PC-9 (cell line): Measurements from ENCODE around the gene EXO1. TPM values are rescaled to one million over a fixed set of nuclear protein-coding genes. Genes with fewer than 3 reads are reported as not detected.
A peak's percentile ranks its signal among the peaks of the same experiment; 100 is the strongest.

Experiments used
- BruUV-seq: library from RNA; stranded (reverse); fragments of 400-500 nt; replicated peaks from 2 replicates; lab custom pipeline; 2021; lab: Mats Ljungman, UMichigan
- CTCF ChIA-PET: fragments of 300-600 bp; sonication (Branson Sonifier 250); formaldehyde crosslinking; loops from one replicate; lab custom pipeline; 2022; ENCODE audit warnings: antibody characterized with exemption; lab: Charles Lee
- POLR2A ChIA-PET: fragments of 300-600 bp; sonication (Branson Sonifier 250); formaldehyde crosslinking; loops from one replicate; lab custom pipeline; 2022; ENCODE audit warnings: antibody characterized with exemption; ENCODE audit not compliant: unreplicated experiment; lab: Charles Lee
- DNase-seq, 2 experiments: peaks; one replicate each; pipeline versions ENCODE4 v3.0.0 to v3.0.0-alpha.2; 2015 to 2022; ENCODE audit warnings: mixed read lengths in 1 of 2
- H2AFZ ChIP-seq: fragments of 200-600 bp; sonication (generic); 2 replicates; pipeline ENCODE4 v1.8.1; 2017; ENCODE audit warnings: antibody characterized with exemption
- H3F3A ChIP-seq: fragments of 200-600 bp; sonication (generic); 2 replicates; pipeline ENCODE4 v1.8.1; 2017; ENCODE audit warnings: antibody characterized with exemption, mild to moderate bottlenecking, low read depth; ENCODE audit not compliant: insufficient read depth
- H3K27ac ChIP-seq: fragments of 200-600 bp; sonication (generic); 2 replicates; pipeline ENCODE4 v1.6.1; 2016; ENCODE audit warnings: mixed run types
- H3K27me3 ChIP-seq: fragments of 200-600 bp; sonication (generic); 2 replicates; pipeline ENCODE4 v1.6.1; 2016; ENCODE audit warnings: low read depth, mixed run types; ENCODE audit not compliant: insufficient read depth
- H3K36me3 ChIP-seq: fragments of 200-600 bp; sonication (generic); 2 replicates; pipeline ENCODE4 v1.6.1; 2016; ENCODE audit warnings: low read depth, mixed run types
- H3K4me1 ChIP-seq: fragments of 200-600 bp; sonication (generic); replicated peaks from 2 replicates; pipeline ENCODE4 v1.6.1; 2016; ENCODE audit warnings: mixed run types; ENCODE audit not compliant: insufficient read depth
- H3K4me2 ChIP-seq: fragments of 200-600 bp; sonication (generic); 2 replicates; pipeline ENCODE4 v1.6.1; 2017; ENCODE audit warnings: mixed run types
- H3K4me3 ChIP-seq: fragments of 200-600 bp; sonication (generic); 2 replicates; pipeline ENCODE4 v1.6.1; 2016; ENCODE audit warnings: mixed run types
- H3K79me2 ChIP-seq: fragments of 200-600 bp; sonication (generic); 2 replicates; pipeline ENCODE4 v1.6.1; 2017; ENCODE audit warnings: low read depth, mixed run types
- H3K9me2 ChIP-seq: fragments of 200-600 bp; sonication (generic); 2 replicates; pipeline ENCODE4 v1.8.1; 2017; ENCODE audit warnings: mild to moderate bottlenecking; ENCODE audit not compliant: insufficient read depth
- H3K9me3 ChIP-seq: fragments of 200-600 bp; sonication (generic); 2 replicates; pipeline ENCODE4 v1.8.1; 2016; ENCODE audit warnings: low read depth; ENCODE audit not compliant: insufficient read depth
- H4K20me1 ChIP-seq: fragments of 200-600 bp; sonication (generic); 2 replicates; pipeline ENCODE4 v1.8.1; 2017; ENCODE audit not compliant: insufficient read depth
- CTCF ChIP-seq: fragments of 200-600 bp; sonication (generic); conservative IDR thresholded peaks from 2 replicates; pipeline ENCODE4 v1.6.1; 2017; ENCODE audit warnings: mixed run types, antibody characterized with exemption, mild to moderate bottlenecking, moderate library complexity
- EZH2 ChIP-seq: fragments of 200-600 bp; sonication (generic); IDR thresholded peaks from 2 replicates; pipeline ENCODE4 v1.8.0; 2017; ENCODE audit warnings: antibody characterized with exemption, low read depth
- intact Hi-C: fragments of 100-400 bp; cut with micrococcal nuclease; formaldehyde crosslinking; loops from one replicate; pipeline ENCODE4 v1.10.0; 2022; ENCODE audit not compliant: unreplicated experiment
- total RNA-seq: library from RNA; stranded (reverse); gene quantifications from 2 replicates; pipeline ENCODE4 v1.2.3, GENCODE V29; 2021

The EXO1 gene
- total RNA-seq, 1 experiment from 2014 or later = 32.1 TPM

- intact Hi-C loops = no loop called here
- no peak overlapping the region for H2AFZ ChIP-seq
- ChIA-PET POLR2A (no interaction called here), CTCF (no interaction called here)
- TF ChIP-seq EZH2 (no peak), CTCF (no peak)
- no peak overlapping the region for H3K4me3 ChIP-seq
- H3F3A ChIP-seq = peaks cover 21% of the 10 kb centered on the region; the same call in 1 of the 2 replicates
- BruUV-seq = no TSS peak
- H3K27me3 ChIP-seq = no peaks in the 10 kb centered on the region
- no peak overlapping the region for H3K4me2 ChIP-seq
- H4K20me1 ChIP-seq = no peaks in the 10 kb centered on the region
- no peaks in the 10 kb centered on the region for H3K36me3 ChIP-seq
- H3K9me2 ChIP-seq = no peaks in the 10 kb centered on the region
- H3K79me2 ChIP-seq = no peaks in the 10 kb centered on the region
- peaks cover 23% of the 10 kb centered on the region for H3K4me1 ChIP-seq
- H3K27ac ChIP-seq = no peak overlapping the region
- peak in 1 of 2 experiments; percentile 47 for DNase-seq
- H3K9me3 ChIP-seq = no peaks in the 10 kb centered on the region
Observed at GRCh38 chr1:241813768-241814320, 34.2 kb upstream of the EXO1 start.

- no peaks in the 10 kb centered on the region for H3K9me2 ChIP-seq
- H3K4me2 ChIP-seq = no peak overlapping the region
- ChIA-PET CTCF (no interaction called here), POLR2A (no interaction called here)
- H3K79me2 ChIP-seq = no peaks in the 10 kb centered on the region
- no peak for DNase-seq
- H2AFZ ChIP-seq = no peak overlapping the region
- H4K20me1 ChIP-seq = no peaks in the 10 kb centered on the region
- H3K4me3 ChIP-seq = no peak overlapping the region
- peaks cover 21% of the 10 kb centered on the region; the same call in 1 of the 2 replicates for H3F3A ChIP-seq
- TF ChIP-seq EZH2 = no peak
- TF ChIP-seq CTCF = no peak
- H3K4me1 ChIP-seq = peaks cover 26% of the 10 kb centered on the region
- BruUV-seq = no TSS peak
- no peaks in the 10 kb centered on the region for H3K36me3 ChIP-seq
- no peaks in the 10 kb centered on the region for H3K27me3 ChIP-seq
- no peak overlapping the region for H3K27ac ChIP-seq
- intact Hi-C loops = no loop called here
- no peaks in the 10 kb centered on the region for H3K9me3 ChIP-seq
Observed at GRCh38 chr1:241816008-241816407, 32.0 kb upstream of the EXO1 start.

- Histone ChIP-seq H3K9me2 (no peaks in the 10 kb centered on the region), H3K4me3 (no peak overlapping the region), H3K27ac (peak overlapping the region; percentile 53), H3K36me3 (no peaks in the 10 kb centered on the region), H3K79me2 (no peaks in the 10 kb centered on the region), H3F3A (peaks cover 21% of the 10 kb centered on the region; the same call in 1 of the 2 replicates), H2AFZ (no peak overlapping the region), H3K4me2 (peak overlapping the region; percentile 32), H3K4me1 (peaks cover 35% of the 10 kb centered on the region), H4K20me1 (no peaks in the 10 kb centered on the region), H3K9me3 (no peaks in the 10 kb centered on the region), H3K27me3 (no peaks in the 10 kb centered on the region)
- TF ChIP-seq CTCF = no peak
- TF ChIP-seq EZH2 = no peak
- no TSS peak for BruUV-seq
- CTCF ChIA-PET = no interaction called here
- POLR2A ChIA-PET = interaction anchor here (0.5 to 0.7 kb wide), 2 partner anchors 112 to 205 kb away, joined by 3 read pairs; no protein-coding TSS in a partner anchor
- DNase-seq = peak in 1 of 2 experiments; percentile 91
- intact Hi-C loops = no loop called here
Observed at GRCh38 chr1:241817331-241817792, 30.6 kb upstream of the EXO1 start.
